KG1 (cell line): ENCODE results near the gene PDE4B.

Experiments used
- DNase-seq: peaks from one replicate; lab custom pipeline; 2025; lab: John Stamatoyannopoulos, UW

Gene PDE4B

DNA sequence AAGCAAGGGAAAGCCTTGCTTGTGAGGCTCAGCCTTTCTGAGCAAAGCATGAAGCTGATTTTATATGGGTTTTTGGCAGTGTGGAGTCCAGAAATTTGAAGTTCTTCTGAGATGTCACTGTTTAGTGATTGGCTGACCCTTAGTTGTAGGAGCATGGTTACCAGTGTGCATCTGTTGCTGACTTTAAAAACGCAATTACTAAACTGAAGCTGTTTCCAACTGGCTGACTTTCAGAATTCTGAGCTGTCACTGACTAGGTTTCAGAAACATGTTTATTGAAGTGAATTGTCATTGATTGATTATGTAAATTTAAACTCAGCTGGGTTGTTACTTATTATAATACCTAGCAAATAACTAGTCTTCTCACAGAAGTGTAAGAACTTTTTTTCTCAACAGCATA, 89.4 kb downstream of the PDE4B start:
- DNase-seq, result no peak

DNA sequence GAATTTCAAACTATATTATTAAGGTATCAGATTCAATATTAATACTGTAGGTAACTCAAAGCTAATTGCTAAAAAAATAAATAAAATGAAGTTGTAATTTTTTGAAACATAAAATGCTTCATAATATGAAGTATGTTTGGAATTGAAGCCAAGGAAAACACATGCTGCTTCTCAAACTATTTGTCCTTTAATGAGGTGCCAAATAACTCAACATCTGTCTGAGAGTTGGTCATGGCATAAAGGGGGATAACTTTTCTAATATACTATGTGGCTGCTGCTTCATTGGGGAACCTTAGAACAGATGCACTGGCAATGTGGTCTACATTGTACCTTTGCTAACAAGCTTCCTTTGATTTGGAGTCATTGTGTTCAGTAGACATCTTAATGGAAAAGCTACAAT, 96.7 kb downstream of the PDE4B start:
- no peak for DNase-seq

GRCh38 chr1:65890201-65890843, 97.6 kb downstream of the PDE4B start:
- no peak for DNase-seq

GRCh38 chr1:65894738-65895605, 102.3 kb downstream of the PDE4B start:
- no peak for DNase-seq

GRCh38 chr1:65896721-65897120, 104.0 kb downstream of the PDE4B start:
- no peak for DNase-seq

DNA sequence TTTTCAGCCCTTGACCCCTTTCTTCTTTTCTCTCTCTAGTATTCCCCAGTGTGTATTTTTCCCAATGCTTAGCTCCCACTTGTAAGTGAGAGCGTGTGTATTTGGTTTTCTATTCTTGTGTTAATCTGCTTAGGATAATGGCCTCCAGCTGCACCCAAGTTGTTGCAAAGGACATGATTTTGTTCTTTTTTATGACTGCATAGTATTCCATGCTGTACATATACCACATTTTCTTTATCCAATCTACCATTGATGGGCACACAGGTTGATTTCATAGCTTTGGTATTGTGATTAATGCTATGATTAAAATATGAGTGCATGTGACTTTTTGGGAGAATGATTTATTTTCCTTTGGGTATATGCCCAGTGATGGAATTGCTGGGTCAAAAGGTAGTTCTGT, 104.8 kb downstream of the PDE4B start:
- no peak for DNase-seq

DNA sequence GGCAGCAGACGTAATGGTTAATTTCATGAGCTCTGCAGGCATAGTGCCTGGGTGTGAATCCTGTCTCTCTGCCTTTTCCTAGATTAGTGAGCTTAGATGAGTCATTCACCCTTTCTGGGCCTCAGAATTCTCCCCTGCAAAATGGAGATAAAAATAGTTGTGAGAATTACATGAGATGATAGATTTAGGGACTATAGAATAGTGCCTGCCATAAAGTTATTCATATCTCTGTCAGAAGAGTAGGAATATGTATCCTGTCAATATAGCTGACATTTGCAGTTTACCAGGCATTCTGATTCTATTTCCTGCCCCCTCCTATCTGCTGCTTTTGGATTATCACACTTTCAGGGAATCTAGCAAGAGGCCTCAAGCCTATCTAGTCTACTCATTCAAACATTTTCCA, 112.0 kb downstream of the PDE4B start:
- DNase-seq, result no peak

DNA sequence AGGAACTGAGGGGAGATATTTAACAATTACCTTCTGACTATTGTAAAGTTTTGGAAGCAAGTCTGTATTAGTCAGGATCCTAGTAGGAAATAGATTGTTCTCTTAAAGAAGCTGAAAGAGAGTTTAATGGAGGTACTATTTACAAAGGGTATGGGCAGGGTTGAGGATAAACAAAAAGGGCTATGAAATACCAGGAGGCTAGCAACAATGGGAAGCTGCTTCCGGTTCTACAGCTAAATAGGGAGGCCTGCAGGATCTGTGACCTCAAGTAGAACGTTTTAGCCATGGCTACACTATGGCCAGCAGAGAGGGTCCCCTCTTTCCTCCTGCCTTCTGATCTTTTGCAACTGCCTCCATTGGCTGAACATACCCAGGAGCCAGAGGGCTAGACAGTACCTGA, 117.7 kb downstream of the PDE4B start:
- DNase-seq, result no peak

- no peak for DNase-seq
These were observed 119.0 kb downstream of the PDE4B start for GRCh38 chr1:65911679-65912078.

DNA sequence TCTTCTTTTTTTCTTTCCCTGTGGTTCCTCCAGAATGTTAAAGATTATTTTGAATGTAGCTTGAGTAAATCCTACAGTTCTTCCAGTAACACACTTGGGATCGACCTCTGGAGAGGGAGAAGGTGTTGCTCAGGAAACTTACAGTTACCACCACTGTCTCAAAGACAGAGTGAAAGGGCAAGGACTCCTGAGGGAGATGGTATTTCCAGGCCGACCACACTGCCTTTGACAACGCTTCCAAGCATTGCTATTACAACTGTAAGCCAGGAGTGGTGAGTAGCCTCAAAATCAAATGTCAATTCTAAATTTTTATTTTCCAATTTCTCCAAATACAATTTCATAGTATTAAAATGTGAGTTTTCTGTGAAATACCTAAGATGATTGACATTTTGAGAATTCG, 125.9 kb downstream of the PDE4B start:
- DNase-seq, result no peak

- no peak for DNase-seq
These were observed 128.8 kb downstream of the PDE4B start for GRCh38 chr1:65921446-65921845.

GRCh38 chr1:65924471-65924870, 131.8 kb downstream of the PDE4B start:
- no peak for DNase-seq

DNA sequence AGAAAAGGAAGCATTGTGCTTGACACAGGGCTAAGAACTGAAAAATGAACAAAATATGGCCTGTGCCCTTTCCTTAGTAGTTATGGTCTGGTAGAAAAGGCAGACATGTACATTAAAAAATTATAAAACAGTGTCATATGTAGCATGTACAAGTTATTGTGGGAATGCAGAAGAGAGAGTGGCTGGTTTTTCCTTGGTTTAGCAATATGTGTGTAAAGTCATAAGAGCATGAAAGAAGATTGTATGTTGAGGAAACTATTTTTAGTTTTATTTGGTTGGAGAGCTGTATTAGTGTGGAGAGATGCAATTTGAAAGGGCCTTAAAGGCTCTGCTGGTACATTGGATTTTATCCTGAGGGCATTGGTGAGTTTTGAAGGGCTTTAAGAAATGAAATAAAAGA, 145.8 kb downstream of the PDE4B start:
- no peak for DNase-seq

GRCh38 chr1:65939191-65939590, 146.5 kb downstream of the PDE4B start:
- DNase-seq, result no peak

DNA sequence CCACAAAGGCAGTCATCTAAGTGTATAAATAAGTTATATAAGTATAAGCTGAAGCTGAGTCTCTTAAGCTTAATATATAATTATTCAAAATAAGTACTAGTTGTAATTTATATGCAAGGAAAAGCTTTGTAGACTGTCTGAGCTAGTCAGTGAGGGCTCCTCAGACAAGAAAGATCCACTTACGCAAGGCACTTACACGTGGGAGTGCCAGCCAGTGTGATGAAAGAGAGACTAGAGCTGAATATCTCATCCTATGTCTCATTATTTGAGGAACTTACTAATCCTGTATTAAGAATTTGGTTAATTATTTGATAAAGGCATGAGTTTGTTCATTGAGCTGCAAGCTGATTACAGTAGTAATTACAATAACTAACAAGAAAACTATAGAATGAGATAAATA, 146.9 kb downstream of the PDE4B start:
- no peak for DNase-seq

- DNase-seq, result no peak
These were observed 147.4 kb downstream of the PDE4B start for GRCh38 chr1:65940126-65940525.

DNA sequence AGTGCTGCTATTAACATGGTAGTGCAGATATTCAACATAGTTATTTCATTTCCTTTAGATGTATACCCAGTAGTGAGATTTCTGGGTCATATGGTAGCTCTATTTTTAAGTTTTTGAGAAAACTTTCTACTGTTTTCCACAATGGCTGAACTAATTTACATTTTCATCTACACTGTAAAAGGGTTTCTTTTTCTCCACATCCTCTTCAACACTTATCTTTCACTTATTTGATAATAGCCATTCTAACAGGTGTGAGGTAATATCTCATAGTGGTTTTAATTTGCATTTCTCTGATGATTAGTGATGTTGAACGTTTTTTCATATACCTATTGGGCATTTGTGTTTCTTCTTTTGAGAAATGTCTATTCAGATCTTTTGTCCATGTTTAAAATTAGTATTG, 149.8 kb downstream of the PDE4B start:
- DNase-seq, result no peak

DNA sequence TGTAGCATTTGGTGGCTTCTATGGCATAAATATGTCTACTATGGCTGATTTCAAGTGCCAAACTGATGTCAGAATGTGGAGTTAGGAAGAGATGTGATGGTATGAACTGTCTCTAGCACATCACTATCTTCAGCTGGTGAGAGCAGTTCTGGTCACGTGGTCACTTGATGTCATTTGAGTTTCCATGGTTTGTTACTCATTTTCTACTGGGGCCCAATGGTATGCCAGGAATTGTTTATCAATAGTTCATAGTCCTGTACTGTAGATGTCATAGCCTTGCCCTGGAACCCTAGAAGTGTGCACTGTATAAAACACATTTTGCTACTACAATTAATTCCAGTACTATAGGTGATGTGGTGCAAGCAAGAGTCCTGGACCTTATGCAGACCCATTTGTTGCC, 153.7 kb downstream of the PDE4B start:
- DNase-seq, result no peak

DNA sequence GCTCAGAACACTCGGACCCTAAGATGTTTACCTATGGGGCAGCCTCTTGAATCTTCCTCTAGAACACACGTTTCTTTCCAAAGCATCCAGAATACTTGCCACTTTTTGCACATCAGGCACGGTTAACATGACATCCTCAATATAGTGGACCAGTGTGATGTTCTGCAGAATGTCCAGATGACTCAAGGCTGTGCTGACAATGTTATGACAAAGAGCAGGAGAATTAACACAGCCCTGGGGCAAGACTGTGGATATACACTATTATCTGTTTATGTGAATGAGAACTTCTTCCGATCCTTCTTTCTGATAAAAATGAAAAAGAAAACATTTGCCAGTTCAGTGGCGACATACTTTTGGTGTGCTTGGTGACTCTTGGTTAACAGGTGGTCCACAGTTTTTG, 154.3 kb downstream of the PDE4B start:
- DNase-seq, result no peak

- no peak for DNase-seq
These were observed 156.0 kb downstream of the PDE4B start for GRCh38 chr1:65948609-65949229.

DNA sequence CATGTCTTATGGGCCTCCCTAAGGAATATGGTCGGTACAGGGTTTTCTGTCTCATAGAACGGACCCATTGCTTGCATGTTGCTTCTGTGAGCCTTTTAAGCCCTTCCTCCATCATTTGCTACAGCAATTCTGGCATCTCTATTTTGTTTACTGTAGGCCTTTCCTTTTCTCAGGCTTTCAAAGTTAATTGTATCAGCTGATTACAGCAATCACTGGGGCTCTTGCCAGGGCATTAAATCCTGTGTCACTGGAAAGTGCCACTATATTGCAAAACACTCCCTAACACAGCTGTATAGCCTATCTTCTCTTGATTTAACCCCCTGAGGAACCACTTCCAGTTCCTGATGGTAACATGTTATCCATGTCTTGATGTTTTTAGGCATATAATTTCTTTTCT, 156.5 kb downstream of the PDE4B start:
- DNase-seq, result no peak

DNA sequence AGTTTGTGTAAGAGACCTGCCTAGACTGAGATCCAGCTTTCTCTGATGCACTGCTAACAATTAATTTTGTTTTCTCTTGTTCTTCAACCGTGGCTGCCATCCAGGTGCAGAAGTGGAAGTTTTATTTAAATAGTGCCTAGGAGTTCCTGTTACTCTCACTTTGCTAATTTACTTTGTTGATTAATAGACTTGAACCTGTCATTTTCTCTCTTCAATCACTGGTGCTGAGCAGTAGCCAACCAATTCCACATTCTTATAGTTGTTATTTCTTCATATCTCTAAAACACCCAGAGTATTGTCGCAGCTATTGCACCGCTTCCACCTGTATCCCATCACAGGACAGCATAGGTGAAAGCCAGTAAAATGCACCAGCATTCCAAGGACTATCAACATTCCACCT, 157.2 kb downstream of the PDE4B start:
- no peak for DNase-seq

GRCh38 chr1:65952696-65953095, 160.0 kb downstream of the PDE4B start:
- DNase-seq, result no peak
